Colonic mucosa (tissue), 4 donors: ENCODE measurements around the gene GRID1. TPM values are rescaled to one million over a fixed set of nuclear protein-coding genes. Genes with fewer than 3 reads are reported as not detected.

Experiments used
- DNase-seq: peaks from one replicate; pipeline ENCODE4 v3.0.0-alpha.2; 2020
- H3K27ac ChIP-seq: fragments of 200-600 bp; one replicate; pipeline ENCODE4 v1.8.0; 2021
- H3K27me3 ChIP-seq: fragments of 200-600 bp; one replicate; pipeline ENCODE4 v1.8.0; 2021
- H3K36me3 ChIP-seq: fragments of 200-600 bp; one replicate; pipeline ENCODE4 v1.8.0; 2021
- H3K4me1 ChIP-seq: fragments of 200-600 bp; one replicate; pipeline ENCODE4 v1.8.0; 2021; ENCODE audit warnings: mild to moderate bottlenecking
- H3K4me3 ChIP-seq: fragments of 200-600 bp; one replicate; pipeline ENCODE4 v1.8.0; 2021
- H3K9ac ChIP-seq, 2 donors: one replicate each; pipeline ENCODE4 v1.7.0; 2013; ENCODE audit warnings: control low read depth in 2 of 2, low read depth in 2 of 2, low read length in 2 of 2
- H3K9me3 ChIP-seq: fragments of 200-600 bp; one replicate; pipeline ENCODE4 v1.8.0; 2021
- intact Hi-C: fragments of 100-400 bp; cut with DNase I; formaldehyde crosslinking; loops from one replicate; pipeline ENCODE4 v1.14.1; 2022
- total RNA-seq, 2 donors: library from RNA; stranded (reverse); fragmentation: NEBNext Ultra II Directional in 1 of 2; extraction: Animal tissue kit (Norgen Biotek cat#: 25700) in 1 of 2; gene quantifications; one replicate each; pipeline ENCODE4 v1.2.1, GENCODE V29; 2021
- TF ChIP-seq, protein P1 (sequence below): fragments of 200-600 bp; IDR thresholded peaks from one replicate; pipeline ENCODE4 v1.8.0; 2022; ENCODE audit warnings: antibody characterized with exemption, mild to moderate bottlenecking
- donor health status: healthy.
- donor health status: DM: no; HTN: no; CAD: no.
- donor health status: DM: no; HTN: no; CAD: no.

The GRID1 gene
- total RNA-seq, 2 donors from 2014 or later = 0.30 to 0.37 TPM

- Histone ChIP-seq H3K27me3 (no peaks in the 10 kb centered on the region), H3K4me3 (no peak overlapping the region), H3K9me3 (no peaks in the 10 kb centered on the region), H3K4me1 (no peaks in the 10 kb centered on the region), H3K36me3 (no peaks in the 10 kb centered on the region), H3K27ac (no peak overlapping the region), H3K9ac (no peak overlapping the region)
- intact Hi-C loops = no loop called here
- DNase-seq = no peak
- TF ChIP-seq, protein P1, sequence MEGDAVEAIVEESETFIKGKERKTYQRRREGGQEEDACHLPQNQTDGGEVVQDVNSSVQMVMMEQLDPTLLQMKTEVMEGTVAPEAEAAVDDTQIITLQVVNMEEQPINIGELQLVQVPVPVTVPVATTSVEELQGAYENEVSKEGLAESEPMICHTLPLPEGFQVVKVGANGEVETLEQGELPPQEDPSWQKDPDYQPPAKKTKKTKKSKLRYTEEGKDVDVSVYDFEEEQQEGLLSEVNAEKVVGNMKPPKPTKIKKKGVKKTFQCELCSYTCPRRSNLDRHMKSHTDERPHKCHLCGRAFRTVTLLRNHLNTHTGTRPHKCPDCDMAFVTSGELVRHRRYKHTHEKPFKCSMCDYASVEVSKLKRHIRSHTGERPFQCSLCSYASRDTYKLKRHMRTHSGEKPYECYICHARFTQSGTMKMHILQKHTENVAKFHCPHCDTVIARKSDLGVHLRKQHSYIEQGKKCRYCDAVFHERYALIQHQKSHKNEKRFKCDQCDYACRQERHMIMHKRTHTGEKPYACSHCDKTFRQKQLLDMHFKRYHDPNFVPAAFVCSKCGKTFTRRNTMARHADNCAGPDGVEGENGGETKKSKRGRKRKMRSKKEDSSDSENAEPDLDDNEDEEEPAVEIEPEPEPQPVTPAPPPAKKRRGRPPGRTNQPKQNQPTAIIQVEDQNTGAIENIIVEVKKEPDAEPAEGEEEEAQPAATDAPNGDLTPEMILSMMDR = no peak
Measured at GRCh38 chr10:86262688-86263181, 103.9 kb downstream of the GRID1 start.

DNA sequence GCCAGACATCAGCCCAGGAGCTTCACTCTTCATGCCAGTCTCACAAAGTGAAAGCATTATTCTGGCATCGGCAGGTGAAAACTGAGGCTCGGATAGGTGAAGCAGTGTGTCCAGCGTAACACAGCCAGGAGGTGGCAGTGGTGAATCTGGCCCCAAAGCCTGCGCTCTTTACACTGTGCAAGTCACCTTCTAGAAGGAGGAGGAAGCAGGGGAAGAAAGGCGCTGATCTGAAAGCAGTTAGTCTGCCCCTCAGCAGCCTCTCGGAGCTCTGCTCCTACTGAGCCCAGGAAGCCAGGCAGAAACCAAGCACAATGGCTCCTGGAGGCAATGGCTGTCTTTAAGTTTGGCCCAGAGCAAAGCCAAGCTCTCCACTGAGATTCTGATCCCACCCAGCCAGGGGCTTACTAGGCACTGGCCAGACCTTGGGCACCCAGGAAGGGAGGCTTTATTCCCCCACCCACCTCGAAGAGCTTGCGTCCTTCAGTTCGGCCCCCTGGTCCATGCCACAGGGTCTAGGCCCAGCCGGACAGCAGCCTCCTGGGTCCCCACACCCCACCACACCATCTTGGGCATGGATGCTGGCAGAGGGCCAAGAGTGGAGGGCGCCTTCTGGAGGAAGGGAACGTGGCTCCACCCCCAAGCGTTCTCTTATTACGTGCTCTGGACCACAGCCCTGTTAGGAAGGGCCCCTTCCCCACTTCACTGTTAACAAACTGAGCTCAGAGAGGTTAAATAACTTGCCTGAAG, 104.5 kb downstream of the GRID1 start:
- Histone ChIP-seq H3K4me1 (no peaks in the 10 kb centered on the region), H3K9ac (no peak overlapping the region), H3K27ac (no peak overlapping the region), H3K9me3 (no peaks in the 10 kb centered on the region), H3K36me3 (no peaks in the 10 kb centered on the region), H3K27me3 (no peaks in the 10 kb centered on the region), H3K4me3 (no peak overlapping the region)
- TF ChIP-seq, protein P1 = peak; percentile 15
- intact Hi-C loops = no loop called here
- no peak for DNase-seq

DNA sequence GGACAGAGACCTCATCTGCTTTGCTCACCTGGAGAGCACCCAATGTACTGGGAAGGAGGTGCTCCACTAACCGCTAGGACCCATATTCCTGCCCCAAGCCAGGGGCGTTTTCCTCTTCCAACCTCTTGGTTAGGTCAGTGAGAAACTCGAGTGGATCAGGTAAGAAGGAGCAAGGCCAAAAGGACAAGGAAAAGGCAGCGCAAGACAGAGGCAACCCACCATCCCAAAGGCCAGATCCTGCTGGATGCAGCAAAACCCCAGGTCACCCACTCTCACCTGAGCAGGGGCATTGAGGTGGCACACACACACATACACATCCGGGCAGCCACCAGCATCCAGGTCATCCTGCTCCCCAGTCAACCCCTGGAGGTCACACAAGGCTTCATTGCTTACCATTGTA, 105.1 kb downstream of the GRID1 start:
- Histone ChIP-seq H3K27ac (no peak overlapping the region), H3K4me1 (no peaks in the 10 kb centered on the region), H3K4me3 (no peak overlapping the region), H3K36me3 (no peaks in the 10 kb centered on the region), H3K9ac (no peak overlapping the region), H3K9me3 (no peaks in the 10 kb centered on the region), H3K27me3 (no peaks in the 10 kb centered on the region)
- TF ChIP-seq, protein P1 = no peak
- intact Hi-C loops = no loop called here
- no peak for DNase-seq

GRCh38 chr10:86260564-86260963, 106.0 kb downstream of the GRID1 start:
- Histone ChIP-seq H3K27ac (no peak overlapping the region), H3K4me3 (no peak overlapping the region), H3K4me1 (no peaks in the 10 kb centered on the region), H3K36me3 (no peaks in the 10 kb centered on the region), H3K27me3 (no peaks in the 10 kb centered on the region), H3K9me3 (no peaks in the 10 kb centered on the region), H3K9ac (no peak overlapping the region)
- intact Hi-C loops = no loop called here
- no peak for DNase-seq
- TF ChIP-seq, protein P1 = no peak

DNA sequence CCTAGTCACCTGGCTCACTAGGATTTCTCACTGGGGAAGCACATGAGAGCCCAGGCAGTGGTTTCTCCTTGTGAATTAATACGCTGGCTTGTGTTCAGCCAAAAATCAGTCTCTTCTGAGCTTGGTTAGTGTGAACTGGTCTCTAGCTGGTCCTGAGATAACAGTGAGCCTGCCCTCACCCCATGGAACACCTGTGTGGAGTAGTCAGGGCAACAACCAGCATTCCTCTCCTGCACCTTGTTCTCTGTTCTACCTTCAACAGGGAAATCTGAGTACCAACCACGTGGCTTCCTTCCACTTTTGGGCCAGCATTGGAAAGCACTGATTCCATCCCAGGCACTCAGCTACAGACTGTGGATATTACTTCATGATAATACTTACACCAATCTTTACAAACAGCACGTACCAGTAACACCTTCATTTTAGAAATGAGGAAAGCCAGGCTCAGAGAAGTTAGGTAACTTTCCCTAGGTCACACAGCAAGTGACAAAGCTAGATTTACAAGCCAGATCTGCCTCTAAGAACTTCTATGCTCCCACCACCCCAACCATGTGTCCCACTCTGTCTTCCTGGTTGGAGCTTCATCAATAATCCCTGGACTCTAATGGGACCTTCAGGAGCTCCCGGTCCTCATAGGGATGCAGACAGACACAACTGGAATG, 106.6 kb downstream of the GRID1 start:
- Histone ChIP-seq H3K27me3 (no peaks in the 10 kb centered on the region), H3K4me3 (no peak overlapping the region), H3K9ac (no peak overlapping the region), H3K4me1 (no peaks in the 10 kb centered on the region), H3K9me3 (no peaks in the 10 kb centered on the region), H3K36me3 (no peaks in the 10 kb centered on the region), H3K27ac (no peak overlapping the region)
- intact Hi-C loops = no loop called here
- no peak for DNase-seq
- TF ChIP-seq, protein P1 = no peak
